ENCODE results near the gene KIAA1614. TPM values are rescaled to one million over a fixed set of nuclear protein-coding genes. Genes with fewer than 3 reads are reported as not detected.
"Not testable (repeated sequence)": the region's sequence is repeated elsewhere in the genome, so short reads cannot be mapped to it uniquely, and the experiment has no call there.

Gene KIAA1614
- total RNA-seq, 2 experiments from 2014 or later: not detected

GRCh38 chr1:180966312-180966711 lies 53.6 kb downstream of the KIAA1614 start:
- DNase-seq: no peak
- no peak overlapping the region for H3K4me3 Mint-ChIP-seq
- intact Hi-C loops (cut with micrococcal nuclease): no loop called here
- H3K27me3 Mint-ChIP-seq (ENCODE audit: low read depth): no peaks in the 10 kb centered on the region
- peaks cover 25% of the 10 kb centered on the region for H3K36me3 Mint-ChIP-seq (ENCODE audit: low read depth)
- no peaks in the 10 kb centered on the region for H3K9me3 Mint-ChIP-seq
- CTCF ChIA-PET: interaction anchor here (0.7 to 1.5 kb wide), 3 partner anchors 10 to 176 kb away, joined by 3 to 5 read pairs (median 4); no protein-coding TSS in a partner anchor
- no peak overlapping the region for H3K27ac Mint-ChIP-seq
- H3K4me1 Mint-ChIP-seq (ENCODE audit: low read depth): no peaks in the 10 kb centered on the region

GRCh38 chr1:180966744-180967536 lies 54.2 kb downstream of the KIAA1614 start:
- H3K27me3 Mint-ChIP-seq (ENCODE audit: low read depth): no peaks in the 10 kb centered on the region
- no peak overlapping the region for H3K4me3 Mint-ChIP-seq
- intact Hi-C loops (cut with micrococcal nuclease): no loop called here
- H3K4me1 Mint-ChIP-seq (ENCODE audit: low read depth): no peaks in the 10 kb centered on the region
- CTCF ChIA-PET: interaction anchor here (0.7 to 1.5 kb wide), 2 partner anchors 11 to 175 kb away, joined by 3 to 5 read pairs; no protein-coding TSS in a partner anchor
- H3K27ac Mint-ChIP-seq: no peak overlapping the region
- H3K36me3 Mint-ChIP-seq (ENCODE audit: low read depth): peaks cover 25% of the 10 kb centered on the region
- no peak for DNase-seq
- no peaks in the 10 kb centered on the region for H3K9me3 Mint-ChIP-seq

- Mint-ChIP-seq H3K36me3 (ENCODE audit: low read depth) (peaks cover 29% of the 10 kb centered on the region), H3K27me3 (ENCODE audit: low read depth) (no peaks in the 10 kb centered on the region), H3K4me1 (ENCODE audit: low read depth) (no peaks in the 10 kb centered on the region), H3K4me3 (no peak overlapping the region), H3K27ac (no peak overlapping the region), H3K9me3 (no peaks in the 10 kb centered on the region)
- DNase-seq: no peak
- CTCF ChIA-PET: interaction anchor here (1.5 kb wide), 1 partner anchor 174 kb away, joined by 5 read pairs; no protein-coding TSS in a partner anchor
- intact Hi-C loops (cut with micrococcal nuclease): no loop called here
Observed at GRCh38 chr1:180967558-180967957, 54.9 kb downstream of the KIAA1614 start.

GRCh38 chr1:180968834-180969233 lies 56.1 kb downstream of the KIAA1614 start:
- CTCF ChIA-PET; H3K9me3 Mint-ChIP-seq; H3K4me3 Mint-ChIP-seq; H3K27ac Mint-ChIP-seq; H3K27me3 Mint-ChIP-seq (ENCODE audit: low read depth); intact Hi-C loops (cut with micrococcal nuclease); H3K4me1 Mint-ChIP-seq (ENCODE audit: low read depth); DNase-seq: not testable (repeated sequence)
- H3K36me3 Mint-ChIP-seq (ENCODE audit: low read depth): peaks cover 36% of the 10 kb centered on the region

- Mint-ChIP-seq H3K36me3 (ENCODE audit: low read depth) (peaks cover 38% of the 10 kb centered on the region), H3K27ac (no peak overlapping the region), H3K9me3 (no peaks in the 10 kb centered on the region), H3K27me3 (ENCODE audit: low read depth) (no peaks in the 10 kb centered on the region), H3K4me1 (ENCODE audit: low read depth) (no peaks in the 10 kb centered on the region), H3K4me3 (no peak overlapping the region)
- DNase-seq: no peak
- intact Hi-C loops (cut with micrococcal nuclease): no loop called here
- CTCF ChIA-PET: no interaction called here
Observed at GRCh38 chr1:180969434-180969833, 56.7 kb downstream of the KIAA1614 start.

GRCh38 chr1:180970333-180971079 lies 57.8 kb downstream of the KIAA1614 start:
- Mint-ChIP-seq H3K36me3 (ENCODE audit: low read depth) (peaks cover 44% of the 10 kb centered on the region), H3K4me1 (ENCODE audit: low read depth) (peaks cover 4% of the 10 kb centered on the region), H3K9me3 (no peaks in the 10 kb centered on the region), H3K27me3 (ENCODE audit: low read depth) (no peaks in the 10 kb centered on the region), H3K27ac (no peak overlapping the region), H3K4me3 (no peak overlapping the region)
- CTCF ChIA-PET: no interaction called here
- no peak for DNase-seq
- intact Hi-C loops (cut with micrococcal nuclease): no loop called here

- Mint-ChIP-seq H3K36me3 (ENCODE audit: low read depth) (peaks cover 50% of the 10 kb centered on the region), H3K4me3 (no peak overlapping the region), H3K27me3 (ENCODE audit: low read depth) (no peaks in the 10 kb centered on the region), H3K27ac (no peak overlapping the region), H3K4me1 (ENCODE audit: low read depth) (peaks cover 14% of the 10 kb centered on the region), H3K9me3 (no peaks in the 10 kb centered on the region)
- CTCF ChIA-PET: no interaction called here
- DNase-seq: no peak
- intact Hi-C loops (cut with micrococcal nuclease): no loop called here
Observed at GRCh38 chr1:180971273-180971997, 58.7 kb downstream of the KIAA1614 start.

- Mint-ChIP-seq H3K27me3 (ENCODE audit: low read depth) (no peaks in the 10 kb centered on the region), H3K9me3 (no peaks in the 10 kb centered on the region), H3K4me3 (no peak overlapping the region), H3K4me1 (ENCODE audit: low read depth) (peaks cover 22% of the 10 kb centered on the region), H3K27ac (no peak overlapping the region), H3K36me3 (ENCODE audit: low read depth) (peaks cover 45% of the 10 kb centered on the region)
- intact Hi-C loops (cut with micrococcal nuclease): no loop called here
- CTCF ChIA-PET: no interaction called here
- no peak for DNase-seq
Observed at GRCh38 chr1:180973369-180973768, 60.7 kb downstream of the KIAA1614 start.

- H3K9me3 Mint-ChIP-seq: no peaks in the 10 kb centered on the region
- peaks cover 52% of the 10 kb centered on the region for H3K36me3 Mint-ChIP-seq (ENCODE audit: low read depth)
- CTCF ChIA-PET: no interaction called here
- intact Hi-C loops (cut with micrococcal nuclease): no loop called here
- H3K27me3 Mint-ChIP-seq (ENCODE audit: low read depth): no peaks in the 10 kb centered on the region
- no peak overlapping the region for H3K27ac Mint-ChIP-seq
- H3K4me3 Mint-ChIP-seq: no peak overlapping the region
- no peak for DNase-seq
- H3K4me1 Mint-ChIP-seq (ENCODE audit: low read depth): peaks cover 24% of the 10 kb centered on the region
Observed at GRCh38 chr1:180974236-180974635, 61.5 kb downstream of the KIAA1614 start.

GRCh38 chr1:180975551-180975950 lies 62.9 kb downstream of the KIAA1614 start:
- H3K36me3 Mint-ChIP-seq (ENCODE audit: low read depth): peaks cover 56% of the 10 kb centered on the region
- no peak for DNase-seq
- no peaks in the 10 kb centered on the region for H3K27me3 Mint-ChIP-seq (ENCODE audit: low read depth)
- intact Hi-C loops (cut with micrococcal nuclease): no loop called here
- peaks cover 25% of the 10 kb centered on the region for H3K4me1 Mint-ChIP-seq (ENCODE audit: low read depth)
- CTCF ChIA-PET: interaction anchor here (0.7 to 1.3 kb wide), 7 partner anchors 16 to 214 kb away, joined by 3 to 4 read pairs (median 3); no protein-coding TSS in a partner anchor
- no peak overlapping the region for H3K27ac Mint-ChIP-seq
- H3K4me3 Mint-ChIP-seq: no peak overlapping the region
- H3K9me3 Mint-ChIP-seq: no peaks in the 10 kb centered on the region

- no peak for DNase-seq
- H3K4me1 Mint-ChIP-seq (ENCODE audit: low read depth): peaks cover 28% of the 10 kb centered on the region
- no peak overlapping the region for H3K27ac Mint-ChIP-seq
- H3K27me3 Mint-ChIP-seq (ENCODE audit: low read depth): no peaks in the 10 kb centered on the region
- no peak overlapping the region for H3K4me3 Mint-ChIP-seq
- H3K9me3 Mint-ChIP-seq: no peaks in the 10 kb centered on the region
- peaks cover 54% of the 10 kb centered on the region for H3K36me3 Mint-ChIP-seq (ENCODE audit: low read depth)
- intact Hi-C loops (cut with micrococcal nuclease): no loop called here
- CTCF ChIA-PET: interaction anchor here (0.7 to 1.3 kb wide), 5 partner anchors 16 to 168 kb away, joined by 3 to 4 read pairs (median 3); no protein-coding TSS in a partner anchor
Observed at GRCh38 chr1:180976191-180976590, 63.5 kb downstream of the KIAA1614 start.

GRCh38 chr1:180976732-180977357 lies 64.1 kb downstream of the KIAA1614 start:
- Mint-ChIP-seq H3K4me1 (ENCODE audit: low read depth) (peaks cover 34% of the 10 kb centered on the region), H3K36me3 (ENCODE audit: low read depth) (peaks cover 55% of the 10 kb centered on the region), H3K4me3 (no peak overlapping the region), H3K27ac (no peak overlapping the region), H3K27me3 (ENCODE audit: low read depth) (no peaks in the 10 kb centered on the region), H3K9me3 (no peaks in the 10 kb centered on the region)
- CTCF ChIA-PET: interaction anchor here (1.0 kb wide), 1 partner anchor 189 kb away, joined by 4 read pairs; no protein-coding TSS in a partner anchor
- intact Hi-C loops (cut with micrococcal nuclease): no loop called here
- DNase-seq: no peak

All from activated naive CD4-positive, alpha-beta T cell treated with anti-CD3 and anti-CD28 coated beads for 36 hours (primary cell).